Measurements from ENCODE around the gene RNU1-3.
"Not testable (repeated sequence)": the region's sequence is repeated elsewhere in the genome, so short reads cannot be mapped to it uniquely, and the experiment has no call there.

The RNU1-3 gene

GRCh38 chr1:16701189-16701588 lies 34.4 kb upstream of the RNU1-3 start:
- H3K36me3 Mint-ChIP-seq; H3K27ac Mint-ChIP-seq; H3K4me1 Mint-ChIP-seq (ENCODE audit: low read depth): not testable (repeated sequence)

GRCh38 chr1:16700138-16700895 lies 33.6 kb upstream of the RNU1-3 start:
- not testable (repeated sequence) for H3K27ac Mint-ChIP-seq; H3K4me1 Mint-ChIP-seq (ENCODE audit: low read depth); H3K27me3 Mint-ChIP-seq; H3K9me3 Mint-ChIP-seq (ENCODE audit: low read depth); H3K4me3 Mint-ChIP-seq; H3K36me3 Mint-ChIP-seq

More at GRCh38 chr1:16701189-16701588, 34.4 kb upstream of the RNU1-3 start:
- not testable (repeated sequence) for H3K9me3 Mint-ChIP-seq (ENCODE audit: low read depth); H3K4me3 Mint-ChIP-seq; H3K27me3 Mint-ChIP-seq

DNA sequence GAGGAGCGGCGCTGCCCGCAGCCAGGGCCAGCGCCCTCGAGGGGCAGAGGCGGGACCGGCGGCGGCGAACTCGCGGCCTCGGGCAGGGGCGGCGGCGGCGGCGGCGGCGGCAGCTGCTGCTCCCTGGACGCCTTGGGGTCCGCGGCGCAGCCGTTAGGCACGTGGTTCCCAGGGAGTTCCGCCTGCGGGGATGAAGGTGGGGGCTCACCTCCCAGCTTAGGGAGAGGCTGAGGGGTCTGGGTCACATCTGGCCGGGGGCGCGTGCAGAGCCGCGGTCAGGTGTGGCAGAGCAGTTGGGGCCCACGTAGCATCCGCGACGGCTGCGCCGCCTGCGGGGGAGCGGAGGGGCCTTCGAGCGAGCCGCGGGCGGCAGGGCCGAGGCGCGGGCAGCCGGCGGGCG lies 32.7 kb upstream of the RNU1-3 start:
- H3K9me3 Mint-ChIP-seq (ENCODE audit: low read depth); H3K4me3 Mint-ChIP-seq; H3K27ac Mint-ChIP-seq; H3K27me3 Mint-ChIP-seq; H3K4me1 Mint-ChIP-seq (ENCODE audit: low read depth); H3K36me3 Mint-ChIP-seq: not testable (repeated sequence)

- not testable (repeated sequence) for H3K36me3 Mint-ChIP-seq; H3K27me3 Mint-ChIP-seq; H3K4me3 Mint-ChIP-seq; H3K4me1 Mint-ChIP-seq (ENCODE audit: low read depth); H3K27ac Mint-ChIP-seq; H3K9me3 Mint-ChIP-seq (ENCODE audit: low read depth)
Measured at GRCh38 chr1:16697152-16697551, 30.4 kb upstream of the RNU1-3 start.

DNA sequence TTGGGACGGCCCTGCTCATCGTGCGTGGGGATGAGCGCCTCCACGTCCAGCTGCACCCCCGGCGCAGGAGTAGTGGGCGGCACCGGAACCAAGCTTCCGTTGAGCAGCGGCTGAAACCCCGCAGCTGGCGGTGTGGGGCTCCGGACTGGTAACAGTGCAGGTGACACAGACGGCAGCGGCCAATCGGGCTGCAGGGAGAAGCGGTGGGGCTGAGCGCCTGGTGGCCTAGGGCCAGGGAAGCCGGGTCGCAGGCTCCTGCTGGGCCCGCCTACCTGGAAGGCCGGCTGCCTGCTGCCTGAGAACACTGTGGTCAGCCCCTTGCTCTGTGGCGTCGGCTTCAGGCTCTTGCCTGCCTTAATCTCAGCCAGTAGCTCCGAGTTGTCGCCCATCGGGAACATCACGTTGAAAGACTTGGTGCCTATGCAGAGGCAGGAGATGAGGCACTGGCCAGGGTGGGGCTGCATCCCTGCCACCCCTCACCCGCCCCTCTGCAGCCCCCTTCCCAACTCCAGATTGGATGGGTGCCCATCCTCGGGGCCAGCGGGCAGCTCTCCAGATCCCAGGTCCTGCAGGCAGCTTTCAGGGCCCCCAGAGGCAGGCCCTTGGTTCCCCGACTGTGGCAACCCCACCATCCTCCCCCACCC lies 29.9 kb upstream of the RNU1-3 start:
- not testable (repeated sequence) for H3K4me1 Mint-ChIP-seq (ENCODE audit: low read depth); H3K27ac Mint-ChIP-seq; H3K9me3 Mint-ChIP-seq (ENCODE audit: low read depth); H3K4me3 Mint-ChIP-seq; H3K36me3 Mint-ChIP-seq; H3K27me3 Mint-ChIP-seq

DNA sequence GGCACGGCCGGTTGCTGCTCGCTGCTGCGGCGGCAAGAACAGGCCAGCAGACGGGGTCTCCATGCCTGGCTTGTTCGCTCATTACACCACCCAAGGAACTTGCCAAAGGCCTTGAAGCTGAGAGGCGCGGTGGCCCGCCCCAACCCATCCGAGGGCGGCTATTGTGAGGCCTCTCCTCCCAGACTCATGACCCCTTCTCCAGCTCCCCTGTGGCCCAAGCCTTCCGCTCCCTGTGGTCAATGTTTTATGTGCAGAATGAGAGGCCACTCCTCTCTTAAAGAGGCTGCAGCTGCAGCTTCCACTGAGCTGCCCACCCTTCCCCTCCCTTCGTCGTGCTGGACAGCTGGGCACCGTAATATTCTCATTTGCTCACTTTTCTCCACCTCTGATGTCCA lies 27.6 kb upstream of the RNU1-3 start:
- H3K27ac Mint-ChIP-seq; H3K4me3 Mint-ChIP-seq; H3K36me3 Mint-ChIP-seq; H3K4me1 Mint-ChIP-seq (ENCODE audit: low read depth); H3K27me3 Mint-ChIP-seq; H3K9me3 Mint-ChIP-seq (ENCODE audit: low read depth): not testable (repeated sequence)

- H3K27me3 Mint-ChIP-seq; H3K9me3 Mint-ChIP-seq (ENCODE audit: low read depth); H3K4me1 Mint-ChIP-seq (ENCODE audit: low read depth); H3K4me3 Mint-ChIP-seq; H3K36me3 Mint-ChIP-seq; H3K27ac Mint-ChIP-seq: not testable (repeated sequence)
Measured at GRCh38 chr1:16693449-16694307, 26.9 kb upstream of the RNU1-3 start.

- not testable (repeated sequence) for H3K27me3 Mint-ChIP-seq; H3K36me3 Mint-ChIP-seq; H3K9me3 Mint-ChIP-seq (ENCODE audit: low read depth); H3K4me3 Mint-ChIP-seq; H3K4me1 Mint-ChIP-seq (ENCODE audit: low read depth); H3K27ac Mint-ChIP-seq
Measured at GRCh38 chr1:16692717-16693448, 26.1 kb upstream of the RNU1-3 start.

DNA sequence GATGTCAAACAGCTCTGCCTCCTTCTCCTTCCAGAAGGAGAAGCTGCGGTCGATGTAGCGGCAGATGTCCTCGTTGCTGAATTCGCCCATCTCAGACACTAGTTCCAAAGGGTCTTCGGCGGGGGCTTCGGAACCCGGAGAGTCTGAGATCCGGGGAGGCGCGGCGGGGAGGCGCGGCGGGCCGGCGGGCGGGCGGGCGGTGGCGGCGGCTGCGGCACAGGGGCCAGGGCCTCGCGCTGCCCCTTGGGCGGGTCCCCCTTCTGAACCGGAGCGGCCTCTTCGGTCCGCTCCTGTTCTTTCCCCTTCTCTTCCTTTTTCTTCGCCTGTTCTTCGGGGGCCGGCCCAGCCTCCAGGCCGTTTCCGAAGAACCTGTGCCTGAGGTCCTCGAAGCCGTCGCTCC lies 25.5 kb upstream of the RNU1-3 start:
- H3K27ac Mint-ChIP-seq, result not testable (repeated sequence)

DNA sequence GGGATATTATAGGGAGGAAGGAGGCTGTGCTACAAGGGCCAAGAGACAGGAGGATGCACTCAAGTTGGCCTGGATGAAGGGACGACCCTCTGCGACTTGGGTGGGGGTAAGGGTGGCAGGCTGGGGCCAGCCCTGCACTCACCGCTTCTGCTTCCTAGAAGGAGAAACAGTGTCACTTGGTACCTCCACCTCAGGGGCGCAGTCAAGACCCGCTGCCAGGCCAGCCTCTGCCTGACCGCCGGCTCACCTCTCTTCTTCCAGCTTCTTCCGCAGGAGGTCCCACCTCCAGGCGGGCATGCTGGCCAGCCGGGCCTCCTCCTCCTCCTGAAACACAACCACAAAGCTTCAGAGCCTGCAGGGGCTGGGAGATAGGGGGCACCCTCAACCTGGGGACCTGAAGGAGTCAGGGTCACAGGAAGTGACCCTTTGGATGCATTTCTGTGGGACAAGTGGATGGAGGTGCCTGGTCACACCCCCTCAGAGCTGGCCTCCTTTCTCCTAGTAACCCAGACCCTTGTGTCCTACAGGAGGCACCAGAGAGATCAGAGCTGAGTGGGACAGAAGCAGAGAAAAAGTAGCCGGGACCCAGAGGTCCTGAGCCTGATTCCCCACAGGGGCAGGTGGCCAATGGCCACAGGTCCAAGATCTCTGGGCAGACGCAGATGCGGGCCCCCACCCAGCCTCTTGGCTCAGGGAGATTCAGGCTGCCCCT lies 24.4 kb upstream of the RNU1-3 start:
- H3K9me3 Mint-ChIP-seq (ENCODE audit: low read depth); H3K4me3 Mint-ChIP-seq; H3K4me1 Mint-ChIP-seq (ENCODE audit: low read depth); H3K27me3 Mint-ChIP-seq; H3K27ac Mint-ChIP-seq; H3K36me3 Mint-ChIP-seq: not testable (repeated sequence)

More for the DNA sequence above, 25.5 kb upstream of the RNU1-3 start:
- not testable (repeated sequence) for H3K4me1 Mint-ChIP-seq (ENCODE audit: low read depth); H3K36me3 Mint-ChIP-seq; H3K27me3 Mint-ChIP-seq; H3K4me3 Mint-ChIP-seq; H3K9me3 Mint-ChIP-seq (ENCODE audit: low read depth)

- H3K4me3 Mint-ChIP-seq; H3K36me3 Mint-ChIP-seq; H3K27me3 Mint-ChIP-seq; H3K4me1 Mint-ChIP-seq (ENCODE audit: low read depth); H3K9me3 Mint-ChIP-seq (ENCODE audit: low read depth); H3K27ac Mint-ChIP-seq: not testable (repeated sequence)
Measured at GRCh38 chr1:16687132-16687800, 20.5 kb upstream of the RNU1-3 start.

- peak overlapping the region; percentile 6 for H3K4me3 Mint-ChIP-seq
- H3K27me3 Mint-ChIP-seq; H3K27ac Mint-ChIP-seq; H3K9me3 Mint-ChIP-seq (ENCODE audit: low read depth); H3K36me3 Mint-ChIP-seq; H3K4me1 Mint-ChIP-seq (ENCODE audit: low read depth): not testable (repeated sequence)
Measured at GRCh38 chr1:16685445-16686371, 19.0 kb upstream of the RNU1-3 start.

DNA sequence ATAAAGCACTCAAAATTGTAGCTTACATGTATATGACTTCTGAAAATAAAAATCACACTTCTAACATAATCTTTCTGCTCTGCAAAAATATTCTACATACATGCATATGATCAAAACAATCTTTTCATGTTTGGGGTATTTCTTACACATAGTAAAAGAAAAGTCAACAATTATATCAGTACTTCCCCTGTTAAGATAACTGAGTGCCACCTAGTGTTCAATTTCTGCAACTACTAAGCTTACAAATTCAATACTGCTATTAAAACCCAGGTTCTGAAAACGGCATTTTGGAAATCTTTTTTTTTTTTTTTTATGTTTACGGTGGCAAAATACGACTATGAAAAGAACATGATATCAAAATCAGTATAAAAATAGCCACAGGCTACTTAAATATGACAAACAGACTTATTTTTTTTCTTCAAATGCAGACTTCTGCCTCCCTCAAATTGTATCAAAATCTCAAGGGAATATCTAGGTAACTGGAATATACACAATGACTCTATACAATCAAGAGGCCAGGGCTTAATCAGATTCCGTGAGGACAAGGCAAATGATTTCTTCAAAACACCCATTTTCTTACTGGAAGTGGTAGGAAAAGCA lies 18.1 kb upstream of the RNU1-3 start:
- not testable (repeated sequence) for H3K9me3 Mint-ChIP-seq (ENCODE audit: low read depth); H3K27ac Mint-ChIP-seq; H3K27me3 Mint-ChIP-seq; H3K4me1 Mint-ChIP-seq (ENCODE audit: low read depth); H3K36me3 Mint-ChIP-seq; H3K4me3 Mint-ChIP-seq

Measured in activated naive CD8-positive, alpha-beta T cell (primary cell).